Measurements from ENCODE around the gene RSF1. TPM values are rescaled to one million over a fixed set of nuclear protein-coding genes. Genes with fewer than 3 reads are reported as not detected.
A peak's percentile ranks its signal among the peaks of the same experiment; 100 is the strongest.

Gene RSF1
- total and polyA plus RNA-seq, 4 experiments from 2014 or later: 13.0 to 106 (median 78.4) TPM

- H3K36me3 Mint-ChIP-seq: peaks cover 61 to 67% of the 10 kb centered on the region in 2 donors
- H3K36me3 ChIP-seq (ENCODE audit: insufficient read depth, low read length): peaks cover 7% of the 10 kb centered on the region
- H3K9me3 ChIP-seq (ENCODE audit: control insufficient read depth in 1 of 2, low read length in 2 of 2): peaks cover 0 to 8% of the 10 kb centered on the region in 2 donors
- H3K4me3 Mint-ChIP-seq: no peak overlapping the region
- H3K4me1 Mint-ChIP-seq: peaks cover 0 to 9% (median 2%) of the 10 kb centered on the region in 4 donors
- intact Hi-C loops (cut with micrococcal nuclease): no loop called here
- no peak overlapping the region for H3K4me3 ChIP-seq (ENCODE audit: low read length in 2 of 2)
- POLR2A ChIA-PET (ENCODE audit: partially characterized antibody): no interaction called here
- DNase-seq: no peak
- peaks cover 2 to 24% (median 13%) of the 10 kb centered on the region in 8 donors for H3K9me3 Mint-ChIP-seq
- H3K27ac ChIP-seq (ENCODE audit: low read depth, low read length): no peak overlapping the region
- CTCF ChIA-PET (ENCODE audit: partially characterized antibody): no interaction called here
- H3K27me3 ChIP-seq (ENCODE audit: insufficient read depth, low read length): no peaks in the 10 kb centered on the region
- H3K4me1 ChIP-seq (ENCODE audit: insufficient read depth, low read length): no peaks in the 10 kb centered on the region
- no peak overlapping the region for H3K27ac Mint-ChIP-seq
- no peaks in the 10 kb centered on the region for H3K27me3 Mint-ChIP-seq
Measured at GRCh38 chr11:77734890-77735289, 85.6 kb downstream of the RSF1 start.

GRCh38 chr11:77732143-77732542 lies 88.4 kb downstream of the RSF1 start:
- ChIA-PET POLR2A (ENCODE audit: partially characterized antibody) (no interaction called here), CTCF (ENCODE audit: partially characterized antibody) (no interaction called here)
- Histone ChIP-seq H3K36me3 (ENCODE audit: insufficient read depth, low read length) (peaks cover 3% of the 10 kb centered on the region), H3K9me3 (ENCODE audit: control insufficient read depth in 1 of 2, low read length in 2 of 2) (peaks cover 0 to 8% of the 10 kb centered on the region in 2 donors), H3K4me1 (ENCODE audit: insufficient read depth, low read length) (no peaks in the 10 kb centered on the region), H3K27ac (ENCODE audit: low read depth, low read length) (no peak overlapping the region), H3K27me3 (ENCODE audit: insufficient read depth, low read length) (no peaks in the 10 kb centered on the region), H3K4me3 (ENCODE audit: low read length in 2 of 2) (no peak overlapping the region)
- H3K36me3 Mint-ChIP-seq: peaks cover 53 to 54% of the 10 kb centered on the region in 2 donors
- intact Hi-C loops (cut with micrococcal nuclease): no loop called here
- H3K27me3 Mint-ChIP-seq: no peaks in the 10 kb centered on the region
- no peak overlapping the region for H3K4me3 Mint-ChIP-seq
- DNase-seq: no peak
- H3K9me3 Mint-ChIP-seq: peaks cover 2 to 24% (median 13%) of the 10 kb centered on the region in 8 donors
- H3K27ac Mint-ChIP-seq: no peak overlapping the region
- H3K4me1 Mint-ChIP-seq: peaks cover 0 to 13% (median 5%) of the 10 kb centered on the region in 4 donors

DNA sequence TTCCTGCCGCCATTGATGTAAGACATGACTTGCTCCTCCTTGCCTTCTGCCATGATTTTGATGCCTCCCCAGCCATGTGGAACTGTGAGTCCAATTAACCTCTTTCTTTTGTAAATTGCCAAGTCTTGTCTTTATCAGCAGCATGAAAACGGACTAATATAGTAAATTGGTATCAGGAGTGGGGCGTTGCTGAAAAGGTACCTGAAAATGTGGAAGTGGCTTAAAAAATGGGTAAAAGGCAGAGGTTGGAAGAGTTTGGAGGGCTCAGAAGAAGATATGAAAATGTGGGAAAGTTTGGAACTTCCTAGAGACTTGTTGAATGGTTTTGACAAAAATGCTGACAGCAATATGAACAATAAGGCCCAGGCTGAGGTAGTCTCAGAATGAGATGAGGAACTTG lies 89.7 kb downstream of the RSF1 start:
- intact Hi-C loops (cut with micrococcal nuclease): no loop called here
- no peaks in the 10 kb centered on the region for H3K27me3 ChIP-seq (ENCODE audit: insufficient read depth, low read length)
- H3K36me3 ChIP-seq (ENCODE audit: insufficient read depth, low read length): no peaks in the 10 kb centered on the region
- peak overlapping the region in 1 of 7 donors; percentile 25 for H3K27ac Mint-ChIP-seq
- H3K4me3 ChIP-seq (ENCODE audit: low read length in 2 of 2): no peak overlapping the region
- no peak overlapping the region for H3K4me3 Mint-ChIP-seq
- ChIA-PET POLR2A (ENCODE audit: partially characterized antibody) (no interaction called here), CTCF (ENCODE audit: partially characterized antibody) (no interaction called here)
- H3K27ac ChIP-seq (ENCODE audit: low read depth, low read length): no peak overlapping the region
- peaks cover 0 to 17% (median 7%) of the 10 kb centered on the region in 4 donors for H3K4me1 Mint-ChIP-seq
- peaks cover 0 to 8% of the 10 kb centered on the region in 2 donors for H3K9me3 ChIP-seq (ENCODE audit: control insufficient read depth in 1 of 2, low read length in 2 of 2)
- no peak for DNase-seq
- H3K9me3 Mint-ChIP-seq: peaks cover 2 to 24% (median 13%) of the 10 kb centered on the region in 8 donors
- H3K4me1 ChIP-seq (ENCODE audit: insufficient read depth, low read length): no peaks in the 10 kb centered on the region
- H3K27me3 Mint-ChIP-seq: no peaks in the 10 kb centered on the region
- H3K36me3 Mint-ChIP-seq: peaks cover 40 to 45% of the 10 kb centered on the region in 2 donors

GRCh38 chr11:77729063-77729462 lies 91.5 kb downstream of the RSF1 start:
- CTCF ChIA-PET (ENCODE audit: partially characterized antibody): no interaction called here
- Mint-ChIP-seq H3K36me3 (peaks cover 39 to 46% of the 10 kb centered on the region in 2 donors), H3K9me3 (peaks cover 2 to 24% (median 13%) of the 10 kb centered on the region in 8 donors), H3K27me3 (no peaks in the 10 kb centered on the region), H3K4me3 (no peak overlapping the region), H3K27ac (no peak overlapping the region), H3K4me1 (peaks cover 0 to 21% (median 7%) of the 10 kb centered on the region in 4 donors)
- POLR2A ChIA-PET (ENCODE audit: partially characterized antibody): no interaction called here
- H3K9me3 ChIP-seq (ENCODE audit: control insufficient read depth in 1 of 2, low read length in 2 of 2): peaks cover 0 to 8% of the 10 kb centered on the region in 2 donors
- no peaks in the 10 kb centered on the region for H3K27me3 ChIP-seq (ENCODE audit: insufficient read depth, low read length)
- H3K4me3 ChIP-seq (ENCODE audit: low read length in 2 of 2): no peak overlapping the region
- H3K27ac ChIP-seq (ENCODE audit: low read depth, low read length): no peak overlapping the region
- intact Hi-C loops (cut with micrococcal nuclease): no loop called here
- H3K36me3 ChIP-seq (ENCODE audit: insufficient read depth, low read length): peaks cover 1% of the 10 kb centered on the region
- no peak for DNase-seq
- no peaks in the 10 kb centered on the region for H3K4me1 ChIP-seq (ENCODE audit: insufficient read depth, low read length)

- Mint-ChIP-seq H3K27ac (peak overlapping the region in 4 of 7 donors; percentile 32 to 89 (median 65)), H3K36me3 (peaks cover 37 to 46% of the 10 kb centered on the region in 2 donors), H3K27me3 (no peaks in the 10 kb centered on the region), H3K4me3 (no peak overlapping the region), H3K4me1 (peaks cover 0 to 21% (median 7%) of the 10 kb centered on the region in 4 donors), H3K9me3 (peaks cover 2 to 24% (median 13%) of the 10 kb centered on the region in 8 donors)
- H3K4me1 ChIP-seq (ENCODE audit: insufficient read depth, low read length): no peaks in the 10 kb centered on the region
- ChIA-PET POLR2A (ENCODE audit: partially characterized antibody) (no interaction called here), CTCF (ENCODE audit: partially characterized antibody) (no interaction called here)
- peaks cover 5% of the 10 kb centered on the region for H3K36me3 ChIP-seq (ENCODE audit: insufficient read depth, low read length)
- H3K4me3 ChIP-seq (ENCODE audit: low read length in 2 of 2): no peak overlapping the region
- no peaks in the 10 kb centered on the region for H3K27me3 ChIP-seq (ENCODE audit: insufficient read depth, low read length)
- no peak for DNase-seq
- no peak overlapping the region for H3K27ac ChIP-seq (ENCODE audit: low read depth, low read length)
- H3K9me3 ChIP-seq (ENCODE audit: control insufficient read depth in 1 of 2, low read length in 2 of 2): peaks cover 0 to 8% of the 10 kb centered on the region in 2 donors
- intact Hi-C loops (cut with micrococcal nuclease): no loop called here
Measured at GRCh38 chr11:77728203-77728786, 92.2 kb downstream of the RSF1 start.

- Mint-ChIP-seq H3K36me3 (peaks cover 37 to 48% of the 10 kb centered on the region in 2 donors), H3K27ac (peak overlapping the region in 2 of 7 donors; percentile 2 to 37)
- CTCF ChIA-PET (ENCODE audit: partially characterized antibody): no interaction called here
Measured at GRCh38 chr11:77726524-77726923, 94.0 kb downstream of the RSF1 start.

DNA sequence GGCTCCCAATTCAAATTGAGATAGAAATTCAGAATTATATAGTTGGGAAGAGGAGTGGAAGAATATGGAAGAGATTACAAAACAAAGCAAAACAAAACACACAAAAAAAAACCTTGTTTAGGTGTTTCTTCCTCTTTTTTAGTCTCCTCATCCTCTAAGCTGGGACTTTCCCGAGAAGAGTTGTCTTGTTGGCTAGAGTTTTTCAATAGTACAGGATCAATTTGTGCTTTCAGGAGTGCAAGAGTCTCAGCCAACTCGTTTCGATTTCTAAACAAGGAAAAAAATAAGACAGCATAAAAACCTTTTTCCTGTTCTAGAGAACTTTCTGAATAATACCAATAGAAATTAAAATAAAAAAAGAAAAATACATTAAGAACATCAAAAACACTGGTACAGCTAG lies 95.1 kb downstream of the RSF1 start:
- H3K36me3 ChIP-seq (ENCODE audit: insufficient read depth, low read length): peaks cover 20% of the 10 kb centered on the region
- intact Hi-C loops (cut with micrococcal nuclease): no loop called here
- peaks cover 32 to 45% of the 10 kb centered on the region in 2 donors for H3K36me3 Mint-ChIP-seq
- no peaks in the 10 kb centered on the region for H3K27me3 ChIP-seq (ENCODE audit: insufficient read depth, low read length)
- H3K4me3 Mint-ChIP-seq: no peak overlapping the region
- ChIA-PET CTCF (ENCODE audit: partially characterized antibody) (no interaction called here), POLR2A (ENCODE audit: partially characterized antibody) (no interaction called here)
- peaks cover 0 to 19% (median 7%) of the 10 kb centered on the region in 4 donors for H3K4me1 Mint-ChIP-seq
- no peak for DNase-seq
- no peak overlapping the region for H3K27ac ChIP-seq (ENCODE audit: low read depth, low read length)
- peaks cover 0 to 3% (median 2%) of the 10 kb centered on the region in 8 donors for H3K9me3 Mint-ChIP-seq
- H3K4me3 ChIP-seq (ENCODE audit: low read length in 2 of 2): no peak overlapping the region
- H3K9me3 ChIP-seq (ENCODE audit: control insufficient read depth in 1 of 2, low read length in 2 of 2): peaks cover 0 to under 1% of the 10 kb centered on the region in 2 donors
- no peaks in the 10 kb centered on the region for H3K27me3 Mint-ChIP-seq
- no peak overlapping the region for H3K27ac Mint-ChIP-seq
- no peaks in the 10 kb centered on the region for H3K4me1 ChIP-seq (ENCODE audit: insufficient read depth, low read length)

More at GRCh38 chr11:77726524-77726923, 94.0 kb downstream of the RSF1 start:
- H3K27me3 Mint-ChIP-seq: no peaks in the 10 kb centered on the region
- no peaks in the 10 kb centered on the region for H3K4me1 ChIP-seq (ENCODE audit: insufficient read depth, low read length)
- POLR2A ChIA-PET (ENCODE audit: partially characterized antibody): no interaction called here
- H3K36me3 ChIP-seq (ENCODE audit: insufficient read depth, low read length): peaks cover 14% of the 10 kb centered on the region
- H3K4me1 Mint-ChIP-seq: peaks cover 0 to 21% (median 7%) of the 10 kb centered on the region in 4 donors
- H3K27me3 ChIP-seq (ENCODE audit: insufficient read depth, low read length): no peaks in the 10 kb centered on the region
- peaks cover 2 to 13% (median 9%) of the 10 kb centered on the region in 8 donors for H3K9me3 Mint-ChIP-seq
- no peak overlapping the region for H3K4me3 Mint-ChIP-seq
- H3K4me3 ChIP-seq (ENCODE audit: low read length in 2 of 2): no peak overlapping the region
- no peak overlapping the region for H3K27ac ChIP-seq (ENCODE audit: low read depth, low read length)
- peaks cover 0 to 8% of the 10 kb centered on the region in 2 donors for H3K9me3 ChIP-seq (ENCODE audit: control insufficient read depth in 1 of 2, low read length in 2 of 2)
- intact Hi-C loops (cut with micrococcal nuclease): no loop called here
- no peak for DNase-seq

Data from CD4-positive, alpha-beta memory T cell (primary cell).